Hepatic stellate cell (primary cell): Measurements from ENCODE around the gene TNFRSF8.

Experiments used
- DNase-seq: peaks from one replicate; pipeline ENCODE4 v3.0.0; 2011; ENCODE audit warnings: low spot score

TNFRSF8 gene

GRCh38 chr1:12121212-12122003 is 58.3 kb downstream of the TNFRSF8 start:
- peak; percentile 27 for DNase-seq

DNA sequence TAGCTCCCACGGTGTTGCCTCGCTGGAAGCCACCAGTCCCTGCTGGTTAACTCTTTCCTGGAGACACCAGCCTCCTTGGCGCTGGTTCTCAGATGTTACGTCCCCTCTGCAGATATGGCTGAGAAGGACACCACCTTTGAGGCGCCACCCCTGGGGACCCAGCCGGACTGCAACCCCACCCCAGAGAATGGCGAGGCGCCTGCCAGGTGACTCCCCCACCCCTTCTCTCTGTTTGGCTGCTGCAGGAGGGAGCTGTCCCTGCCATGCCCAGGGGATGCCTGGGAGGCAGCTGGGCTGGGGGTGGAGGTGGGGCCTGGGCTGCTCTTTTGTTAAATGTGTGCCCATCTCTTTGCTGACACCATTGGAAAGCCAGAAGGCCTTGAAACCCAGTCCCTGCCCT is 60.1 kb downstream of the TNFRSF8 start:
- DNase-seq, result no peak

- peak; percentile 68 for DNase-seq
These were observed 61.8 kb downstream of the TNFRSF8 start for GRCh38 chr1:12124693-12125421.

DNA sequence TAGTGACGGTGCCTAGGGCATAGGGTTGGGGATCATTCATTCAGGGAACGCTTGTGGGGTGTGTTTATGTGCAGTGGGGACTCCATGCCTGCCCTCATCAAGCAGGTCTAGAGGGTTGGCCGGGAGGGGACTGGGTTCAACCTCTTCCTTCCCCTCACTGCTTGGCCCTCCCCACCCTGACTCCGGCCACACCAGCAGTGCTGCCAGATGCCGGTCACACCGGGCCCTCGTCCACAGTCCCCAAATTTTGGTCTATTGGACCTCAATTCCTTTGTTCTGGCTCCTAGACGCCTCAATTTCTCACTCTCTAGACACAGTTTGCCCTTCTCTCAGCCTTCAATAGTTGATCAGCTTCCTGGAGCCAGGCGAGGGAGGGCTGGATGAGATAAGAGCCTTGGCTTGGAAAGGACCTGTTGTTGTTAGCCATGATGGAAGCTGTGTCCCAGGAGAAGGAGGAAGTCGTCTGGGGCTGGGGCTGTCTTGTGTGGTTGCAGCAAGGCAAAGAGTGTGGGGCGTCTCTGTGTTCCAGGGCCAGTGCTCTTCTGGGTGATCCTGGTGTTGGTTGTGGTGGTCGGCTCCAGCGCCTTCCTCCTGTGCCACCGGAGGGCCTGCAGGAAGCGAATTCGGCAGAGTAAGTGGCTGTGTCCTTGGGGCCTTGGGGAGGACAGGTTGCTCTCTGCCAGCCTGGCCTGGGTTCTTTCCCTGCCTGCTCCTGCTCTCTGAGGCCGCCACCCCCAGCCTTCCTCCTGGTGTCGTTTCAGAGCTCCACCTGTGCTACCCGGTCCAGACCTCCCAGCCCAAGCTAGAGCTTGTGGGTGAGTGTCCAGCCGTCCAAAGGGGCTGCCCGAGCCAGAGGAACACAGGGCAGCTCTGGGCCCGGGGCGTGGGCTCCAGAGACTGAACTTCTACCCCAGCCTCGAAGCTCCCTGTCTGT is 62.6 kb downstream of the TNFRSF8 start:
- no peak for DNase-seq

DNA sequence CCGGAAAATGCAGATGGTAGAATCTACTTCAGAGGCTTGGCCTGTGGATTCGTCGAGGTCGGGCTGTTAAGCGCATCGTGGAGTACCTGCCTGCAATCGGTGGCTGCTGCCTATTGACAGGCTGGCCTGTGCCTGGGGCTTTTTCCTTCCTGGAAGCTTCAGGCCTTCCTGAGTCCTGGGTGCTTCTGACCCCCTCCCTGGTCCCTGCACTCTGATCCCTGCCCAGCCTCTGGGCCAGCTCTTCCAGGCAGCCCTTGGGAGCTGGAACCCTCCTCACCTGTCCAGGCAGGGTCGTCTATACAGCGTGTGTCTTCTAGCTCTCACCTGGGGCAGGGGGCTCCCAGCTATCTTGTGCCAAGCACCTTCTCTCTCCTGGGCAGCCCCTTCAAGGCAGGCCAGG is 63.7 kb downstream of the TNFRSF8 start:
- DNase-seq, result no peak

DNA sequence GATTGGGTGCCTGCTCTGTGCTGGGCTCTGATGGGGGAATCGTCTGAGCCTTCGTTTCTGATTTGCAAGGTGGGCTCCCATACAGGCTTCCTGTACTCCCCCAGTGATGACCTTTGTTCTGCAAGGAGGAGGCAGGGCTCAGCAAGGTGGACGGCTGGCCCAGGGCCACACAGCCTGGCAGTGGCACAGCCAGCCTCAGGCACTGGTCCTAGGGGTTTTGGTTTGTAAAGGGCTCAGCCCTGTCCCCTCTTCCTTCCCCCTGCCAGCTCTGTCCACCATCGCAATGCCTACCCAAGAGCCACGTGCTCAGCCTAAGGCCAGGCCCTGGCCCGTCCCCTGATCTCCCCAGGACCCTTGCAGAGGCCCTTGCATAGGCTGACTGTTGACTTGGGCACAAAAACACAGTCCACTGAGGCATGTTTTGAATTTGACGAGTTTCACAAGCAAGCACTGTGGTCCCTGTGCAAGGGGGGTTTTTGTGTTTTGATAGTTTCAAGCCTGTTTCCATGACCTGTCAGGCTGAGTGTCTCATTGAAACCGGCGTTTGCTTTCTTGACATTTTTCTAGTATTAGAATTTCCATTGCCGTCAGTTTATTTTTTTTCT is 64.2 kb downstream of the TNFRSF8 start:
- DNase-seq, result no peak

- DNase-seq, result no peak
These were observed 65.0 kb downstream of the TNFRSF8 start for GRCh38 chr1:12128120-12128519.

- no peak for DNase-seq
These were observed 66.5 kb downstream of the TNFRSF8 start for GRCh38 chr1:12129624-12130023.

DNA sequence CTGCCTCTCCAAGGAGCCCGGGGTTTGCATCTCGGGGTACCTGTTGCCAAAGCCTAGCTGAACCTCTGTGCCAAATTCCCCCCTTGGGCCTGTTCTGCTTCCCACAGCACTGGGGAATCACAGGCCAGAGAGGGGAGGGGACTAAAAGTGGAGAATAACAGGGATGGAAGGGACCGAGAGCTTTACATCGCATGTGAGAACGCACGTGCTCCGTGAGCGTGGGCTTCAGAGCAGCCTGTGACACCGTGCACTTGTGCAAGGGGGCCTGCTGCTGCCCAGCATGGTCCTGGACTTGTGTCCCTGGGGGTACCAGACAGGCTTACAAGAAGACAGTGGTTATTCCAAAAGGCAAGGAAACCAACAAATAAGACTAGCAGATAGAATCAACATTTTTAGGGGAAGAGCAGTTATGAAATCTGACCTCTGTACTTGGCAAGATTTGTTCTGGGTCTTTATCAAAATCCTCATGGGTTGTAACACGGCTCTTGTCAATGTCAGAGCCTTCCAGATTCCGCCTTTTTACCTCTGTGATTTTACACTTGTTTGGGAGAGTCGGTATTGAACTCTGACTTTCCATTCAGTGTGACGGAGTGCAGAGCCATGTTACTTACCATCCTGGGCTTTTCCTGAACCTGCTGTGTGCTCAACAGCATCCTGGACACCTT is 67.5 kb downstream of the TNFRSF8 start:
- no peak for DNase-seq

DNA sequence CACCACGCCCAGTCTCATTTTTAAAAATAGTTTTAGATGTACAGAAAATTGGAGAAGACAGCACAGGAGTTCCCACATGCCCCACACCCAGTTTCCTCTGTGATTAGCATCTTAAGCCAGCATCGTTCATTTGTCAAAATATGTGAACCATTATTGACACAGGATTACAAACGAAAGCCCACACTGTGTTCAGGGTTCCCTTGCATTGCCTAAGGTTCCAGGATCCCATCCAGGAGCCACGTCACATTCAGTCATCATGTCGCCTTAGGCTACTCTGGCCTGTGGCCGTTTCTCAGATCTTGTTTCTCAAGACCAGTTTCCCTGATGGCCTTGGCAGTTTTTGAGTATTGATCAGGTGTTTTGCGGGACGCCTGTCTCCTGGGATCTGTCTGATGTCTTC is 69.0 kb downstream of the TNFRSF8 start:
- no peak for DNase-seq

GRCh38 chr1:12134716-12135115 is 71.6 kb downstream of the TNFRSF8 start:
- no peak for DNase-seq

DNA sequence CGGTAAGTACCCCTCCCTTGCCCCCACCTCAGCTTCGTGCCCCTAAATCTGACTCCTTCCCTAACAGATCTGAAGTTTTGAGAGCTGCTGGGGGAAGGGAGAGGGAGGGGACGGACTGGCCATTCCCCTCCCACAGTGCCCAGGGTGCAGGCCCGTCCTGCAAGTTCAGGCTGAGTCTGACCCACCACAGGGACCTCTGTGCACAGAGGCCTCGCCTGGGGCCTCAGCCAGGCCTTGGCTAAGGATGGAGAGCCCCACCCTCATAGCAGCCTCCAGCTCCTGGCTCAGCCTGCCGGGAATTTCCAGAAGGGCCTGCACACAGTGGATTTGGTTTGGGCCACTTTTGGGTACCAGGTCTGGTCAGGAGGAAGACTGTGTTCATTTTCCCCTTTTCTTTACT is 72.5 kb downstream of the TNFRSF8 start:
- DNase-seq, result no peak

GRCh38 chr1:12136916-12137610 is 74.0 kb downstream of the TNFRSF8 start:
- no peak for DNase-seq

DNA sequence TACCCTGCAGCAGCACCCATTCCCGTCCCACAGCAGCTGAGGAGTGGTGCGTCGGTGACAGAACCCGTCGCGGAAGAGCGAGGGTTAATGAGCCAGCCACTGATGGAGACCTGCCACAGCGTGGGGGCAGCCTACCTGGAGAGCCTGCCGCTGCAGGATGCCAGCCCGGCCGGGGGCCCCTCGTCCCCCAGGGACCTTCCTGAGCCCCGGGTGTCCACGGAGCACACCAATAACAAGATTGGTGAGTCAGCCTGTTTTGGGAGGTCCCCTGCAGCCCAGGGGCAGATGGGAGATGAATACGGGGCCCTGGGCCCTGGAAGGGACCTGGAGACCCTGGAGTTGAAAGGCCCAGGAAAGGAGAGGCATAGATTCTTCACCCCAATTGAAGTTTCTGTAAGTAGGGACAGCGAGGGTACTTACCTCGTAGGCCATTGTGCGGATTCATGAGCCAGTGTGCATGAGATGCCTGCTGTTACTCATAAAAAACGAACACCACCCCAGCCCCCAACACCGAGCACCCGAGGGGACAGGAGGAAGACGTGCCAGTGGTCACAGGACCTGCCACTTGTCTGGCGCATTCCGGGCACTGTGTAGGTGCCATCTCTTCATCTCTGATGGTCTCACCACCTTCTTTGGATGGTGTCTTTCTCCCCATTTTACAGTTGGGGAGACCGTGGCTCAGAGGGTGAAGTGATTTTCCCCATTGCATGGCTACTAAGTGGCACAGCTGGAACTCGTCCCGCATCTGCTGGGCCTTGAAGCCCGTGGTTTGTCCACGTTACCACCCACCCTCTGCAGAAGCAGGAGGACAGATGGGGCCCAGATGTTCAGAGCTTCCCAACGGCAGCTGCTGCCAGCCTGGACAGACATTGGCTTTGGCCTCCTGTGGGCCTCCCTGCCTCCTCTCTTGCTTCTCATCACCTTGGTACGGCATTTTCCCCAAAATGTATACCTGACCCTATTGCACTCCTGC is 75.4 kb downstream of the TNFRSF8 start:
- DNase-seq, result no peak

DNA sequence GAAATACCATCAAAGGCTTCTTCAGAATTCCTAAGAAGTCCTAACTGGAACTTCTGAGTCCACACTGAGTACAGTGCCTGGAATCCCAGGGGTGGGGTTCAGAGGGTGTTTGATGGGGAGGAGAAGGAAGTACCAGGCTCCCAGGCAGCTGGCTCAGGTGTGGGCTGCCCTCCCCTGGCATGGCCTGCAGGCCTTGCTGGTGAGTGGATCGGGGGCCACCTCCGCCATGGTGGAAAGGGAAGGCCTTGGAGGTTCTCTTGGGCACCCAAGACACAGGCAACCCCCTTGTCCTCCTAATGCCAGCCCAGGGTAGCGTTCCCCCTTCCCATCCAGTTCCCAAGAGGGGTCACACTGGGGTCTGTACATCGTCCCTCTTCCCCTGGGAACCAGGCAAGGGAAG is 76.9 kb downstream of the TNFRSF8 start:
- no peak for DNase-seq

DNA sequence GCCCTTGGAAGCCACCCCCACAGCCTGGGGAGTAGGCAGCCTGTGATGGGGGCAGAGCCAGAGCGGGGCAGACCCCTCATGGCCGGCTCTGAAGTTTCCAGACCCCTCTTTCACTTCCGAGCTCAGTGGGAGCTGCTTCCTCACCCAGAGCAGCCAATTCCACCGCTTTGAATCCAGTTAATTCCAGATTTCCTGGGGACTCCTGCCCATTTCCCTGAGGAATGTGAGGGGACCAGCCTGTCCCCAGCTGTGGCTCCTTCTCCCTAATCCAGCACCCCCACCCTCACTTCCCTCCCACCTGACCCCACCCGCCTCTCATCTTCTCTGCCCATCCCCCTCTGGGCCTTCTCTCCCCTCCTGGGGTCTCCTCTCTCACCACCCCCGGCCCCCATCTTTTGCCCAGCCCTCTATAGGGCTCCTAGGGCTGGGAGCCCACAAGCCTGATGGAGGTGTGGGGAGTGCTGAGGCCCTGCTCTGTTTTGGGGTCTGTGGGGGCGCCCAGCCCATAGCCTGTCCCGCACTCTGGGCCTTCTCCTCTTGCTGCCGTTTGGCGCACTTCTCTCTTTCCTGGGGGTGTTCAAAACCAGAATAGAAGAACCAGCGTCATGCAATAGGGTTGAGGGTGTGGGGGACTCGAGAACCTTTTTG is 77.5 kb downstream of the TNFRSF8 start:
- no peak for DNase-seq

DNA sequence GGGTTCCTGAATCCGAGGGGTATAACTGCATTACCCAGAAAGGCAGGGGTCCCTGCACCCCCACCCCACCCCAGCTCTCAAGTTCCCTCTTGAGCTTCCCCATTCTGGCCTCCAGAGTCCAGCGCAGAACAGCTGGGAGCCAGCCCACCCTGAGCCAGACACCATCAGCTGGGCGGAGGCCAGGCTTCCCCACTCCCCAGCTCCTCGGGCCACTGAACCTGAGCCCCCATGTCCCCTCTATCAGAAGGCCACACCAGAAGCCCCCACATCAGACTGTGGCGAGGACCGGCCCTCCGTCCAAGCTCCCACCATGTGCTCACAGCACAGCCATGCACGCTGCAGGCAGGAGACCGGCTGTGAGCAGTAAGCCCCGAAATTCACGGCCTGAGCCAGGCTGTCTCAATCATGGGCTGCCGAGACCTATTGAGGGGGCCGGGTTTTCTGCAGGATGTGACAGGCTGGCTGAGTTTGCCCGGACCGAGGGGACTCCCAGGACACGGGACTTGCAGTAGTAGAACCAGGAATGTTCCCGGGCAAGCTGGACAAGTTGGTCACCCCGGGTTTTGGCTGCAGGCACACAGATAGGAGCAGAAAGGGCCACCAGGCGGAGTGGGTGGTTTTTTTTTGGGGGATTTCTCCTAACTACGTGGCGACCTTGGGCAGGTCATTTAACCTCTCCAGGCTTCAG is 78.2 kb downstream of the TNFRSF8 start:
- DNase-seq, result no peak

DNA sequence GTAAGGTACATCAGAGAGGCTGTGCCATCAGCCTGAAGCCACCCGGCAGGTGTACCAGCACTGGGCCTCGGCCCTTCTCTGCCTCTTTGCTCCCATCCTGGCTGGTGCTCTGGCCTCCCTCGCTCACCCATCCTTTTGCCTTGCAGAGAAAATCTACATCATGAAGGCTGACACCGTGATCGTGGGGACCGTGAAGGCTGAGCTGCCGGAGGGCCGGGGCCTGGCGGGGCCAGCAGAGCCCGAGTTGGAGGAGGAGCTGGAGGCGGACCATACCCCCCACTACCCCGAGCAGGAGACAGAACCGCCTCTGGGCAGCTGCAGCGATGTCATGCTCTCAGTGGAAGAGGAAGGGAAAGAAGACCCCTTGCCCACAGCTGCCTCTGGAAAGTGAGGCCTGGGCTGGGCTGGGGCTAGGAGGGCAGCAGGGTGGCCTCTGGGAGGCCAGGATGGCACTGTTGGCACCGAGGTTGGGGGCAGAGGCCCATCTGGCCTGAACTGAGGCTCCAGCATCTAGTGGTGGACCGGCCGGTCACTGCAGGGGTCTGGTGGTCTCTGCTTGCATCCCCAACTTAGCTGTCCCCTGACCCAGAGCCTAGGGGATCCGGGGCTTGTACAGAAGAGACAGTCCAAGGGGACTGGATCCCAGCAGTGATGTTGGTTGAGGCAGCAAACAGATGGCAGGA is 79.2 kb downstream of the TNFRSF8 start:
- no peak for DNase-seq
